GM20000 (cell line): ENCODE results near the gene MARCKS.

Source experiments
- DNase-seq: peaks from one replicate; pipeline ENCODE4 v3.0.0; 2012; ENCODE audit warnings: low spot score
- CTCF ChIP-seq: IDR thresholded peaks from 2 replicates; pipeline ENCODE4 v1.5.1; 2012; ENCODE audit warnings: mild to moderate bottlenecking, control low read depth; ENCODE audit errors: extremely low read depth, missing control alignments

MARCKS gene

DNA sequence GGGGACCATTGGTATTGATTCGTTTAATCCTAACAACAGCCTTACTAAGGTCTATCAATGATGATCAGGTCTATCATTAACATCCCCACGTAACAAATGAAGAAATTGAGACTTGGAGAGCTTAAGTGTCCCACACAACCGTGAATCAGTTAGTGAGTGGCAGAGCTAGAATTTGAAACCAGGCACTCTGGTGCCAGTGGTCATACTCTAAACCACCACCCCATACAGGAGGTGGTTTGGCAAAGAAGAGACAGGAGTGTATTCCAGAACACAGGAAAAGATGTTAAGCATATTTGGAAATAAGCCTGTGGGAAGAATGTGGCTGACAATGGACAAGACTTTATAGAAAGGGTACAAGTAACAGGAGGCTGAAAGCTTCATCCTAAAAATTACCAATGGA is 35.7 kb upstream of the MARCKS start:
- no peak for DNase-seq
- TF ChIP-seq CTCF = no peak

DNA sequence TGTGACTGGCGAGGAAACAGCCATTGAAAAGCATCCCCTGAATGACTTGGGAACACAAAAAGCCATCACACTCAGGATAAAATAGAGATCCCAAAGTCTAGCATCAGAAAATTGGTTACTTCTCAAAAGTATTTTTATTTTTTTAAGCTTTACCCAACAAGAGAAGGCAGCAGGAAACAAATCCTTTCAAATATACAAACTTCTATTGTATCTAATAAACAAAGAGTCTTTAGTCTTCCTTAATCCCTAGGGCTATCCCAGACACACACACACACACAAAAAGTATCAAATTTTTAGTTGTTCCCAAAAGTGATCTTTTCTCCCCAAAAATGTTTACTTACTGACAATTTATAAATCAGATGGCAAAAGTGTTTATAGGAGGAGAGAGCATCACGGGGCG is 33.2 kb upstream of the MARCKS start:
- no peak for TF ChIP-seq CTCF

DNA sequence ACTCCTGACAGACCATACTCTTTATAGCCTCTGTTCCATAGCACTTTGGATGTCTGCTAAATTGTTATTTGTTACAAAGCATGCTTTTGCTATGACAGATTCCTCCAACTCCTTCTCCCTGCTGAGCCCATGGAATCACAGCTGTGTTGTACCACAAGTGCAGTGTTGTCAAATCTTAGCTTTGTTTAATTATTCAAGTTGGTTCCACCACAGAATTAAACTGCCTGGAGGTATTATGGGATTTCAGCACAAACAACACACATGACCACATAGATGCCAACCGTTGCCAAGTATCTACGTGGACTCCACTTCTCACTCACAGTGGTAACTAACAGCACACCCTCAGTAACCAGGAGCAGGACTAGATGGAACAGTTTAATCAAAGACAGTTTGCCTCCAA is 32.7 kb upstream of the MARCKS start:
- TF ChIP-seq CTCF = no peak
- DNase-seq = no peak

More for the DNA sequence above, 33.2 kb upstream of the MARCKS start:
- no peak for DNase-seq

DNA sequence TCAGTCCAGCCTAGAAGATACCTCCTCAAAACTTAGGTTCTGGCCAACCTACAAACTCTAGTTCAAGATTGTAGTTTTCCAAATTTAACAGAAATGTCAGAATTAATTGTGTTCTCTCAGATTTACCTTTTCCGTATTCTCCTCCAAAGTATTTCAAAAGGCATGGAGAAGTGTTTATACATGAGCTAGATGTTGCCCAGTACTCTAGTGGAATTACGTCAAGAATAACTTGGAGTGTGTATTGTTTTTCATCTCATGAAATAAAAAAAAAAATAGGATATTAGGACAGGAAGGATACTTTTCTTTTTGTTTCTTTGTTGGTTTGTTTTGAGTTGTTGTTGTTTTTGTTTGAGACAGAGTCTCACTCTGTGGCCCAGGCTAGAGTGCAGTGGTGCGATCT is 32.3 kb upstream of the MARCKS start:
- no peak for TF ChIP-seq CTCF
- no peak for DNase-seq

GRCh38 chr6:113825781-113826180 is 31.4 kb upstream of the MARCKS start:
- TF ChIP-seq CTCF = no peak
- no peak for DNase-seq

DNA sequence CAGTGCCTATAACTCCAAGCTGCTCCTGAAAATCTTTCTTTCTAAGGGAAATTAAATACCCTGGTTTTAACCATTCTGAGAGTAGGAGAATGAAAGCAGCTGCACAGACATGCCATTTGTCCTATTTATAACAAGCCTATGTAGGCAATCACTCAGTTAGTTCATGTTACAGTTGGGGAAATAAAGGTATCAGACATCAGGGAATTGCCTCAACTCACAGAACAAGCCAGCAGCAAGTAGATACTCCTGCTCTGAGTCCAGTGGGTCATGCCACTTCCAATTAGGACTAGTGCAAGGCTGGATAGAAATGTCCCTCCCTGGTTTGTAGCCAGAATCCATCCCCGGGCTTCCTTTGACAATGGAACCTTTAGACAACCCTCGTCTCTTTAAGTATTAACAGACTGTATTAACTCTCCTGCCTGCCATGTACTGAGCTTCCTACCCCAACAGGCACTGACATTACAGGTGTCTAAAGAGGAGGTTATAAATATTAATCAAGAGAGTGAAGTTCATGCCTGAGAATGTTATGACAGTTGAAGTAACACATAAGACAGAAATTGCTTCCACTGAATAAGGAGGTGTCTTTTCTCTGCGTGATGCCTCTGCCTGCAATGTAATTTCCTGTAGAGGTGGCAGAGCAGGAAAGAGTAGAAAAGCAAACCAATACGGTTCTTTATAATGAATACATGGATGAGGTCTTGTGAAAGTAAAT is 28.0 kb upstream of the MARCKS start:
- no peak for DNase-seq
- TF ChIP-seq CTCF = no peak

DNA sequence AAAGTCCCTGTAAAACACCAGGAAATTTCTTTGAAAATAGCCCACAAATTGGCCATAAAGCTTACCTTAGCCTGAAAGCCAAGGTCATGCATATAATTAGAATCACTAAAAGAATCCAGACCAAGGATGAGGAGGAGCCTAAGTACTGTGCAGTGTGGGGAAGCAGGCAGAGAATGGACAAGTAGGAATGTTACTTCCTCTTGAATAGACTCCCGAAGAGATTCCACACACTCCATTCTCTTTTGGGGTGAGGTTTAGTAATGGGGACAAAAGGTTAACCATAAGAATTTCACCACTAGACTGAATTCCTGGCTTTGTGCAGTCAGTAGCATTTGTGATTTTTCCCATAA is 27.5 kb upstream of the MARCKS start:
- no peak for TF ChIP-seq CTCF

More for the DNA sequence above, 27.5 kb upstream of the MARCKS start:
- DNase-seq = no peak
